SK-N-DZ (cell line): ENCODE results near the gene UVRAG.

Experiments used
- DNase-seq: peaks from one replicate; pipeline ENCODE4 v3.0.0-alpha.2; 2015; ENCODE audit warnings: low spot score

The UVRAG gene

DNA sequence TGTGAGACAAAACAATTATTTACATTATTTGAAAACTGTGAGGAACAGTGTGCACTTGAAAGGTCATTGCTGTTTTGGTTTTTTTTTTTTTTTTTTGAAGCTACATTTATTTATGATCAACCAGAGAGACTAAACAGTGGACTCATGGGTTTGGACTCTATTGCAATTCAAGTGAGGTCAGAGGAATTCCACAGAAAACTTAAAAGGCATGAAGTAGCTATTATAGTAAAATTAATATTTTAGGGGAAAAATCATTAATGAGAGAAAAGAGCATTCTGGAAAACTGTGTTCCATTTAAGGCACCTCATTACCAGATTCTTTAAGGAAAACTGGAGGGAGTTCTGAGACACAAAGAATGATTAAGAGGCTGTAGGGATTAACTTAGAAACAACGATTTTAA is 288.4 kb downstream of the UVRAG start:
- no peak for DNase-seq

DNA sequence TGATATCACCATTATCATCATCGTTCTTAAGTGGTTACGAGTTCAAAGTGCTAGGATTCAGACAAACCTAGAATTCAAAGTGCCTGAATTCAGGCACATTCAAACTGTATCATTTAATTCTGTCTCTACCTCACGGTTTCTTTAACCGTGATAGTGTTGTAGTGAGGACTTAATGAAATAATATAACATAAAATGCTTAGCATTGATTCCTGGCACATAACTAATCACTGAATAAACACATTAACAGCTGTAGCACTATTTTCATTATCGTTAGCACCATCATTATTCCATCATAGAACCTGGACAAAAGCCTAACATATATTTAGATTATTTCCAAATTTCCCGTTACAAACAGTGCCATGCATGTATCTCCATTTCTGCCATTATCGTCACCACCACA is 289.3 kb downstream of the UVRAG start:
- no peak for DNase-seq

DNA sequence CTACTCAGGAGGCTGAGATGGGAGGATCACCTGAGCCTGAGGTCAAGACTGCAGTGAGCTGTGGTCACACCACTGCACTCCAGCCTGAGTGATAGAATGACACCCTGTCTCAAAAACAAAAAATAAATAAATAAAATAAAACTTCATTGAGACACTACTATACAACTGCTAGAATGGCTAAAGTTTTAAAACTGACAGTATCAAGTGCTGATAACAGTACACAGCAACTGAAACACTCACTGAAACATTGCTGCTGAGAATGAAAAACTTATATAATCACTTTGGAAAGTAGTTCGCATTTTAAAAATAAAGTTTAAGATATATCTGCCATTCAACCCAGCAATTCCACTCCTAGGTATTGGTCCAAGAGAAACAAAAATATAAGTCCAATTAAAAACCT is 290.6 kb downstream of the UVRAG start:
- no peak for DNase-seq

DNA sequence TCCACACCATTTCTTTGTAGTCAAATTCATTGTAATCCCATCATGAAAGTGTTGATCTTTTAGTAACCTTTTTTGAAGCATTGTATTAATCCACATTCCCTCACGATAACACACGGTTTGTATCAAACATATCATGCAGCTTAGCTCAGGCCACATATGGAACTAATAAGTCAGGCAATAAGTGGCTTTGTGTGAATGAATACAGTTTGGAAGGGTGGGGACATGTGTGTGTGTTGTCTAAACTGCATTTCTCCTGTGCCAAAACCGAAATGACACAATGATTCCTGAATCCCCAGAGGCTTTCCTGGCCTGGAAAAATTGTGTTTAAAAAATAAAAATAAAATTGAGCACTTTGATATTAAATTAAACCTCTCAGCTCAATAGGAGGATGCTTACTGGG is 293.0 kb downstream of the UVRAG start:
- DNase-seq = no peak

DNA sequence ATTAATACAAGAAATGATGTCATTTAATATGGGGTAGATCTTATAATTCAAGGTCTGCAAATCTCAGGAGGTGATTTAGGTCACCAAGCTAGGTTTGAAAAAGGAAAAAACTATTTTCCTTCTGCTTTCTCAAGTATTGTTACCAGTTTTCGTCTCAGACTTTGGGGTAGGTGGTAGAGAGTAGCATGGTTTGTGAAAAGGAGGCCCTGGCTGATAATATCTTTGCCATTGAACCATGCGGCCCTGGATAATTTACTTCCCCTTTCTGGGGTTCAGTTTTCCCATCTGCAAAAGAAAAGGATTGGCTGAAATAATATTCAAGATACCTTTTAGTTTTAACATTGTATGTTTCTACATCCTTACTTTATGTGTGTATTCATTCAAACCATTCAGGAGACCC is 299.2 kb downstream of the UVRAG start:
- no peak for DNase-seq

DNA sequence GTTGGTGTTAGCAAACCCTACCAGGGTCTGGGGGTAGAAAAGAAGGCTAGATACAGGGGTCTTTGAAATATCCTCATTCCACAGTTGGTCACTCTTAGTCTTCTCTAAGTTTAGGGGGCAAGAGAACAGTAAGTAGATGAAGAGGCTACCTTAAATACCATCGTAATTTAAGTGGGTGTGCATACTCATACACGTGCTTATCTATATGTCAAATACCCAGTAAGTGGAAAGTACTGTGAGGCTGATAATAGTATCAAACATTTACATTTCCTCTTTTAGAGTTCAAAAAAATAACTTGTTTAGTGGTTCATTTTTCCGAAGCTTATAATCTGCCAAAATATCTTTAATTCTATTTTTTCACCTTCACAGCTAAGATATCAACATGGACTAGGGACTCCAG is 300.5 kb downstream of the UVRAG start:
- DNase-seq = no peak

DNA sequence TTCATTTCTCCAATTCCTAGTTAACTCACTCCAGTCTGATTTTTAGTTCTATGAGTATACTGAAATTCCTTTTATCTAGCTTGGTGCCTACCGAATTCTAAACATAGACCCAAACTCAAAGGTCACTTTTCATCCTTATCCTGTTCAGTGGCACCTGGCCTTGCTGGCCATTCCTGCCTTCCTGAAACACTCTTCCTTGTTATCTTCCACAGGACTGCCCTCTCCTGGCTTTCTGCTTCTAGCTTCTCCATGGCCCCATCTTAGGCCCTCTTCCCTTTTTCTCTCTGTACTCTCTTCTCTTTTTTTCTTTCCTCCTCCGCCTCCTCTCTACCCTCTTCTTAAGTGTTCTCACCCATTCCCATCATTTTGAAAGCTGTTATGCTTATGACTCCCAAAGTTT is 304.0 kb downstream of the UVRAG start:
- no peak for DNase-seq

DNA sequence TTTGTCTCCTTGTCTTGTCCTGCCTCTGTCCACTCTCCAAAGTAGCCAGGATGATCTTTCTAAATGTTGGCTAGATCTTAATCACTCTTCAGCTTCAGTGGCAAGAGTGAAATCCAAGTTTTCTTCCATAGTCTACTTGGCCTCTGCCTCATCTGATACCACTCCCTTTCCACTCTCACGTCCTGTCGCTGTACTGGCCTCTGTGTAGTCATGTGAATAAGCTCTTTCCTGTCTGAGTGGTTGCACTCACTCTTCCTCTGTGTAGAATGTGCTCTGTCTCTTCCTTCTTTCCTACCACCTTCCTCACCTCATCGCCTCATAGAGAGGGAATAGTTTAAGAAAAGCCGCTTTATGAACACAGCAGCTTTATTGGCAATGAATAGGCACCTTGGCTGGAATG is 304.8 kb downstream of the UVRAG start:
- DNase-seq = no peak

DNA sequence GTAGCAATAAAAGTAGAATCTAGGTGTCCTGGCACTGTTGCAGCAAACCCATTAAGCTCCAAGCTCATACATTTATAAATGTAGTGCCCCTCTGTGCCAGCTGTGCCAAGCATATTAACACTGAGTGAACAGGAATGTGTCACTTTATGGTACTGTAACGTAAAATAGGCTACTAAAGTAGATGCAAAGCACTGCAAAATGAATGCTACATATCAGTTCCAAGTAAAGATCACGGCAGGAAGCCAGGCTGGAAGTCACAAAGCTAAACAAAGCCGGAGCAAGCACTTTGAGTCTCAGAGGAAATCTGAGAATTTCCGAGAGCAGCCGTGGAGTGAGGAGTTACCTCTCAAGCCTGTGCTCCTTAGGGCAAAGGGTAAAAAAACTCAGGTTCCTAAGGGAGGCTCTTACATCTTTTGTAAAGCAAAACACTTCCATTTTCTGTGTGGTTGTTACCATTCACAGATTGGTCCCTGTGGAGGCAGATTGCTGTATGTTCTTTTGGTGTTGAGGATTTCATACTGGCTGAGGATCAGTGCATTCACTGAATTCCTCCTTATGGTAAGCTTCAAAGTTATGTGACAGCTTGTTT is 305.6 kb downstream of the UVRAG start:
- DNase-seq = no peak

DNA sequence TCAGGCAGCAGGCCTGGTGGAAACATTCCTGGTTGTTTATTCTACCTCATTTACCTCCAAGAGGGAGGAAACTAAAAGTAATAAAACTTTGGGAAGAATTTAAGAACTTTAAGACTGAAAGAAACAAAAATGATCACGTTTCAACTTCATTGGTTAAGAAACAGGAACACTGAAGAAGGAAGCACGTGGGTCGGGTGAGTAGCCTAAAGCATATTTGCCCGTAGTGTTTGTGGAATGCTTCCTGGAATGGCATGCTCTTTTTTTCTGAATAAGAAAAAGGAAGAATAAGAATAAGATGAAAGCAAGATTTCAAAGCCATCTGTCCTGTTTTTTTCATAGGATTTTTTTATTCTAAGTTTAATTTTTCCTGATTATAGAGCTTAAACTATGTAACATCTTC is 308.2 kb downstream of the UVRAG start:
- DNase-seq = no peak

DNA sequence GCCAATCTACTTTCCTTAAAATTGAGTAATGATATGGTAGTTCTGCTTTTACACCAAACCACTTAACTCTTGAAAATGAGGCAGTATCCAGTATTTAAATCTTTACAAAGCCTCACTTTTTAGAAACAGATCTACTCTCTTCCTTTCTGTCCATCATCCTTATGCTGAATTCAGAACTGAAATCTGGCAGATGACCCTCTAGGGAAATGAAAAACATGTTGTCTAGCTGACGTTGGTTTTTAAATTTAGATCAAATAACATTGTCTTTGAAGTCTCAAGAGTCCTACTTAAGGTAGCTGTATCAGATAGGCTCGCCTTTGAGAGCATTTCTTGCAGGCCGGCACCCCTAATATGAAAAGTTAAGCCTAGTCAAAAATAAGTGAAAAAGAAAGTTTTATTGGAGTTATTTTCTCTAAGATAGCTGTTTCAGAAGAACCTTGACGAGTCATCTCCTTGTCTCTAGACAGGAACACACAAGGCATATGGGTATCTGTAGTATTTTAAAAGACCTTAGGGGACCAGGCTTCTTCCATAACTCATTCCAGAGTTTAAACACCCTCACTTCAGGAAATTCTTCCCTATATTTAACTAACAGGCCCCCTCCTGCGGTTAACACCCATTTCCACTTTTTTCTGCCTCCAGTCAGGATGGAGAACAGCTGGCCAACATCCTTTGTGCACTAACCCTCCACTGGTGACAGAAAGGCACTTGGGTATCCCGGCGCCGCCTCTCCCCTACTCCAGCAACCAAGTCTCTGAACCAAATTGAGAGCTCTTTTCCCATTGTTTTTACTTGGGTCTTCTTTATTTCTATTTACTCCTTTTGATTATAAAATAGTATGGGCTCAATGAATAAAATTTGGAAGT is 310.1 kb downstream of the UVRAG start:
- DNase-seq = no peak

DNA sequence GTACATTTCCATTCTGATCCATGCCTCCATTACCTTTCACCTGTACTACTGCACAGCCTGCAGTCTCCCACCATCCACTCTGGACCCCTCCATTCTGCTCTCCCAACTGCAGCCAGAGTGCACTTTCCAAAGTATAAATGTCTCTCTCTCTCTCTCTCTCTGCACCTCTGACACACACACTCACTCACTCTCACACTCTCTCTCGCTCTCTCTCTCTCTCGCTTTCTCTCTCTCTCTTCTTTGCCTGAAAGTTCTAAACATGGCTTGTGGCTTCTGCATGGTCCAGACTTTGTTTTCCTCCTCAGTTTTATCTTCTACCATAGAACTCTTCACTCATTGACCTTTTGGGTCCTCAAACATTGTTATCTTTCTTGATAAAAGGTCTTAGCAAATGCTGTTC is 314.7 kb downstream of the UVRAG start:
- no peak for DNase-seq

DNA sequence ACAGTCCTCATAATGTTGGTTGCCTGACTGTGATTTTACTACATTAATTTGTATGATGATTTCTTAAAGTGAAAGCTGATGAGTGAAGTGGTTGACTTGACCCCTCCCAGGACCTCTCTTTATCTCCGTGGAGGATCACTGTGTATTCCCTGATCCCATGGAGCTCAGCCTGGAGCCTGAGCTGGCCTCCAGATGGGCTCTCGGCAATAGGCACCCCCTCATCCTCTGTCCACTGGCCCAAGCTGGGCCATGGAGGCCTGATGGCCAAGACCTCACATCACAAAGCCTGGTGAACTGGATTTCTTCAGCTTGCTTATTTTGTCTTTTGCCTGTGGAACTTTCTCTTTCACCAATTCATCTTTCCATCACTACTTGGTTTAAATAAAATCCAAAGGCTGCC is 316.1 kb downstream of the UVRAG start:
- no peak for DNase-seq

DNA sequence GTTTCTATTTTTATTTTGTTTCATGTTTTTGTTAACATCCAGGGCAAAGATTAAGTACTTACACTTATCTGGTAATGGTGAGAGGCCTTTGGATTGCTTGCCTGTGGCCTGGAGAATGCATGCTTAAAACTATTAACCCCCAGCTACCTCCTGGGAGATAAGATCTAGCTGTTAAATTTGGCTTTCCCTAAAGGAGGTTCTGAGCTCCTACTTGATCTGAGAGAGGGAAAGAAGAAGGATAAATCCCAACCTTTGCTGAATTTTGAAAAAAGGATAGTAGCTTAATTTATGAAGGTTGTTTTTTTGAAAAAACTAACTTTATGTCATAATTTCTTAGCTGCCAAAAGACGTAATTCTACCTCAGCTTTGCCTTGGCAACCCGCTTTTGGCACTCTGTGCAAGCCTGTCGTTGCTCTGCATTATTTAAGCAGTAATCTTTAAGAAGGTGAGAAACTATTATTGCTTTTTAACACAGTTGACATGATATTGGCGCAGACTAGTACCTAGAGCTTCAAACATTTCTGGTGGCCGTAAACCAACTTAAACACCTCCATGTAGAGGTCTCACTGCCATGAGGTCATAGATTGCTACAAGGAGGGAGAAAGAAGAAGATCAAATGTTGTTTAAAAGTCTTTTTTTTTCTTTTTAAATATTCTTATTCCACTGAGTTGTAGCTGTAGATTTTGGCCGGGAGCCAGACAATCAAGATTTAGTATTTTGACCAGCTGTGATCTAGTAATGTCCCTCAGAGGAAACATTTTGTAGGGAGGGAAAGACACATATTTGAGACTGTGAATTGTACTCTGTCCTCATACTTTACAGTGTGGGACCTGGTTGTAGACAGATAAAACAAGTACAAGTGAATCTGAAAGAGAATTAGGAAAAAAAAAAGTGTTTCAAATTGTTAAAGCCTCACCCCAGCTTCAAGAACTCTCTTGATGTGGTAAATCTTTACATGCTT is 316.9 kb downstream of the UVRAG start:
- no peak for DNase-seq

DNA sequence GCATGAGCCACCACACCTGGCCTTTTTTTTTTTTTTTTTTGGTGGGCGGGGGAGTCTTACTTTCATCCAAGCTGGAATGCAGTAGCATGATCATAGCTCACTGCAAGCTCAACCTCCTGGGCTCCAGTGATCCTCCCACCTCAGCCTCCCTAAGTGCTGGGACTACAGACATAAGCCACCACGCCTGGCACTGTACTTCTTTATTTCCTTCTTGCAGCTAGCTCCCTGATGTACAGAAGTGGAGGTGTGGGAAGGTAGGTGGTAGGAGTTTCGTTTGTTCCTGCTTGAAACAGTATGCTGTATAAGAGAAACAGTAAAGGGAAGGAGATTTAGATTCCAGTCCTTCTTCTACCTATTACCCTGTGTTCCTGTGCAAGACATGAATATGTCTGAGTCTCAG is 319.2 kb downstream of the UVRAG start:
- no peak for DNase-seq

DNA sequence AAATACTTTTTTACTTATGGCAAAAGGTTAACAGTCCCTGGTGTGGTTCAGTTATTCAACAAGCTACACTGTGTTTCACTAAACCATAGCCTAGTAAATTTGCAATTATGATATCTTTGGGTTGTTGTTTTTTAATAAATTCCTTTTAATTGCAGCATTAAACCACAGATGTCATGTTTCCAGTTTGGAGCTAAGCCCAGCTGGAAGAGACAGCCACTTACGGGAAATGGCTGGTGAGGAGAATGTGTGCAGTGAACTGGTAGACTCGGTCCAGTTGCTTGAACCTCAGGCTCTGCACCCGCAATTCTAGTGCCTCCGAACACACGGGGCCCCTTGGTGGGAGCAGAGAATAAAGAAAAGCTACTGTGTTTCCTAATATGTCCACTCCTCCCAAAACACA is 320.5 kb downstream of the UVRAG start:
- DNase-seq = no peak

DNA sequence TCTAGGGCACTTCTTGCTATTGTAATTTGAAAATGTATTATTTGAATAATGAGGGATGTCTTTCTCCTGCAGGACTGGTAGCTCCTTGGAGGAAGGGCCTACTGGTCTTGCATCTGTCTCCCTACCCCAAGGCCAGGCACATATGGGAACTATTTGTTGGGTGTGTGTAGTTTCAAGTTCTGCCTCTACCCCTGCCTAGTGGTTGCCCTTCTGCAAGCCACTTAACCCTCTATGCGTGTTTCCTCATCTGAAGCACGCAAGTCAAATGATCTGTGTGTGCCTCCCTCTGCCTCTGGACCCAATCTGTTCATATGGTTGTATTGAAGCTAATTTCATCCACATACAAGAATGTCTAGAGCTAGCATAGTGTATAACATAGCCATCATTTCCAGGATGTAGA is 324.3 kb downstream of the UVRAG start:
- no peak for DNase-seq

DNA sequence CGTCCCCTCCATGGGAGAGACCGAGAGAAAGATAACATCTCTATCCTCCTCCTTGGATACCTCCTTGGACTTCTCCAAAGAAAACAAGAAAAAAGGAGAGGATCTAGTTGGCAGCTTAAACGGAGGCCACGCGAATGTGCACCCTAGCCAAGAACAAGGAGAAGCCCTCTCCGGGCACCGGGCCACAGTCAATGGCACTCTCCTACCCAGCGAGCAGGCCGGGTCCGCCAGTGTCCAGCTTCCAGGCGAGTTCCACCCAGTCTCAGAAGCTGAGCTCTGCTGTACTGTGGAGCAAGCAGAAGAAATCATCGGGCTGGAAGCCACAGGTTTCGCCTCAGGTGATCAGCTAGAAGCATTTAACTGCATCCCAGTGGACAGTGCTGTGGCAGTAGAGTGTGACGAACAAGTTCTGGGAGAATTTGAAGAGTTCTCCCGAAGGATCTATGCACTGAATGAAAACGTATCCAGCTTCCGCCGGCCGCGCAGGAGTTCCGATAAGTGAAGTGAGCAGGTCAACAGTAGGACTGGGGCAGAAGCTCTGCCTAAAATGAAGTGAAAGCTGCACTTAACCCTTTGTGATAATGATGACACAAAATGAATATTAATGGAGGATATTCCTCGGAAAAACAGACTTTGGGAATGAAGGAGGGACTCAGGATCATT is 326.0 kb downstream of the UVRAG start:
- DNase-seq = no peak

DNA sequence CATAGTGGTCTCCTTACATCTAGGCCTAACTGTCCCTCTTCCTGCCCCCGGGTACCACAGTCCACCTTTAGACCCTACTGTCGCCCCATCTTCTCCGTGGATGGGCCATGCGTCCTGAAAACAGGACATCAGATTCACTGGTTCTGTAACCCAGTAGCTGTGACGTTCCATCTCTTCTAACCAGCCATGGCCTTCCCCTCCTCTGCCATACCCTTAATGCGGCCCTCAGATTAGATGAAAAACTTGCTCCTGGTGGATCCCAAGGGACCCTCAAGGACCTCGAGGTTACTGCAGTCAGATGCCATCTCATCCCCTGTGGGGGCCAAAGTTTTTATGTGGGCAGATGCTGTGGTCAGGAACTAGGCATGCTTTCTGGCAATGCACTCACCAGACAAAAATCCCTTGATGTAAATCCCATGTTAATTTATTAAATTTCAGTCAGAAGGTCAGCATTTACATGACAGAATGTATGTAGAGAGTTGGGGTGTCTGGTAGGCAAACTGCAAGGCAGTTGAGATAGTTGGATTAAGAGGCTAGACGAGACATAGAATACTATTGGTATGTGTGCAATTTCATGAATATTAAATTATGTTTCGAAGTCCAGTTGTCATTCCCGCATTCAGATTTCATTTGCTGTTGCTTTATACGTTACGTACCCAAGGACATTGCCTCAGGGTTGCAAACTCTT is 327.0 kb downstream of the UVRAG start:
- DNase-seq = no peak

DNA sequence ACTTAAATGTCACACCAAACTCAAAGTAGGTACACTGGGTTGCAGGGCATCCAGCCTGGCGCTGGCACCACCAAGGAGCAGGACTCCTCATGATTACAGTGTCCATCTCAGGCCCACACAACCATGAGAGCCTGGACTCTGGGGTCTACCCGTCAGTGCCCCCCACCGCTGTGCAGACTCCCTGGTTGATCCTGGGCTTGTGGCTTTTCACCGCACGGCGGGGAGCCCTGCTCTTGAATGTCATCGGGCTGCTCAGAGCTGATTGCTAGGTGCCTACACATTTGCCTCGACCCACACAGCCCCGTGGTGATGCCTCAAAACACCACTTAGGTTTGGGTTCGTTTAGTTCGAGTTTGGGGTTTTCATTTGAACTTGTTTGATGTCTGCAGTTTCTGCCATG is 328.3 kb downstream of the UVRAG start:
- DNase-seq = no peak

DNA sequence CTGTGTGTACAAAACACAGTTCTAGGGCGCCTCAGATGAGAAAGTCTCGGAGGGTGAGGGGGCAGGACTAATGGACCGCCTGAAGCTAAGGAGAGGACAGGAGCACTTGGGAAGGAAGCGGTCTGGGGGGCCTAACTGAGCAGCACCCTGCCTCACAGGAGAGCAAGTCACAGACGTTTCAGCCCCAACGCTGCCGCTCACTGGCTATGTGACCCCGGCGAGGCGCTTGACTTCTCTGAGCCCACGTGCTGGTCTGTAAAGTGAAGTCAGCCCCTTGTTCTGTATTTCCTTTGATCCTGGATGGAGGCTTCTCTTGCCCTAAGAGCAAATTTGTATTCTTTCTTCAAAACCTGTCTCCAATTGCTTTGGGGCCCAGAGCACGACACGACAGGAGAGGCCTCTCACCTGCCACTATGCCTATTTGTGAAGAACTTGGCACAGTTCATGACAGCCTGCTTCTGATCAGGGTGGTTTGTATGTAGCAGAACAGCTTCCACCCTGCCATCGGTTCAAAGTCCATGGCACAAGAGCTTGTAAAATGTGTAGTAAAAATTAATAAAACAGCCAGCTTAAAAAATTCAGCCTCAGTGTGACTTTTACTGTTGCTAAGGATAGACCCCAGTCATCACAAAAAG is 332.2 kb downstream of the UVRAG start:
- no peak for DNase-seq
